Body of pancreas (tissue), 4 donors: Measurements from ENCODE around the gene NID2.

Experiments
- CTCF ChIP-seq, 7 experiments: fragments of 450-650 bp in 4 of 7; fragments of 200-600 bp in 3 of 7; sonication (generic) in 3 of 7; IDR thresholded peaks; one replicate each; pipeline ENCODE4 v1.5.1; 2016 to 2019; ENCODE audit warnings: antibody characterized with exemption in 7 of 7
- POLR2A ChIP-seq, 3 donors: fragments of 450-650 bp; IDR thresholded peaks; one replicate each; pipeline ENCODE4 v1.6.1; 2016; ENCODE audit warnings: antibody characterized with exemption in 3 of 3, mild to moderate bottlenecking in 2 of 3

GRCh38 chr14:52086711-52087110 lies 17.9 kb upstream of the NID2 start:
- no peak for TF ChIP-seq POLR2A (IDR thresholded peaks at IDR 0.05)
- TF ChIP-seq CTCF (IDR thresholded peaks at IDR 0.05) = no peak
